Loucy (cell line): ENCODE data around the gene SEMA6A.

ENCODE experiments used
- H2AFZ ChIP-seq: fragments of 200-600 bp; sonication (generic); 2 replicates; pipeline ENCODE4 v1.6.0; 2016; ENCODE audit warnings: antibody characterized with exemption, mild to moderate bottlenecking, low read length, moderate library complexity
- H3F3A ChIP-seq: fragments of 200-600 bp; 2 replicates; pipeline ENCODE4 v1.6.0; 2016; ENCODE audit warnings: antibody characterized with exemption, low read depth, mild to moderate bottlenecking
- H3K27me3 ChIP-seq: fragments of 200-600 bp; sonication (generic); 2 replicates; pipeline ENCODE4 v1.6.1; 2014; ENCODE audit warnings: low read length, mild to moderate bottlenecking; ENCODE audit not compliant: insufficient read depth, poor library complexity, severe bottlenecking
- H3K36me3 ChIP-seq: fragments of 200-600 bp; sonication (generic); 2 replicates; pipeline ENCODE4 v1.6.1; 2016; ENCODE audit warnings: low read length; ENCODE audit not compliant: insufficient read depth
- H3K4me1 ChIP-seq: fragments of 200-600 bp; sonication (generic); 2 replicates; pipeline ENCODE4 v1.5.1; 2014; ENCODE audit warnings: low read length, mild to moderate bottlenecking; ENCODE audit not compliant: insufficient read depth, poor library complexity, severe bottlenecking
- H3K4me2 ChIP-seq: fragments of 200-600 bp; sonication (generic); 2 replicates; pipeline ENCODE4 v1.6.0; 2014; ENCODE audit warnings: antibody characterized with exemption, low read length, low read depth, mild to moderate bottlenecking; ENCODE audit not compliant: poor library complexity, severe bottlenecking
- H3K4me3 ChIP-seq: fragments of 200-600 bp; sonication (generic); 2 replicates; pipeline ENCODE4 v1.5.1; 2014; ENCODE audit warnings: low read length, mild to moderate bottlenecking, mixed read lengths; ENCODE audit not compliant: poor library complexity, severe bottlenecking
- H3K79me2 ChIP-seq: fragments of 200-600 bp; sonication (generic); 2 replicates; pipeline ENCODE4 v1.6.1; 2014; ENCODE audit warnings: low read length; ENCODE audit not compliant: insufficient read depth
- H3K9ac ChIP-seq: fragments of 200-600 bp; sonication (generic); 2 replicates; pipeline ENCODE4 v1.6.0; 2014; ENCODE audit warnings: mild to moderate bottlenecking, low read depth, low read length, moderate library complexity; ENCODE audit not compliant: poor library complexity, severe bottlenecking
- H3K9me2 ChIP-seq: fragments of 200-600 bp; sonication (generic); replicated peaks from 2 replicates; pipeline ENCODE4 v1.6.1; 2016; ENCODE audit warnings: low read depth, low read length, mixed read lengths
- H3K9me3 ChIP-seq: fragments of 200-600 bp; sonication (generic); 2 replicates; pipeline ENCODE4 v1.6.1; 2014; ENCODE audit warnings: mild to moderate bottlenecking, antibody characterized with exemption, low read length, low read depth; ENCODE audit not compliant: insufficient read depth
- H4K20me1 ChIP-seq: fragments of 200-600 bp; sonication (generic); 2 replicates; pipeline ENCODE4 v1.6.0; 2014; ENCODE audit warnings: antibody characterized with exemption, low read length, mild to moderate bottlenecking; ENCODE audit not compliant: insufficient read depth, poor library complexity, severe bottlenecking
- CTCF ChIP-seq: fragments of 200-600 bp; sonication (generic); conservative IDR thresholded peaks from 2 replicates; pipeline ENCODE4 v1.5.1; 2014; ENCODE audit warnings: mild to moderate bottlenecking, antibody characterized with exemption, low read length
- EZH2phosphoT487 ChIP-seq: fragments of 200-600 bp; IDR thresholded peaks from 2 replicates; pipeline ENCODE4 v1.6.1; 2018; ENCODE audit warnings: antibody characterized with exemption, mild to moderate bottlenecking, moderate library complexity, borderline replicate concordance

SEMA6A gene

GRCh38 chr5:116557669-116558271 is 16.9 kb downstream of the SEMA6A start:
- no peaks in the 10 kb centered on the region for H3K79me2 ChIP-seq
- H3K4me1 ChIP-seq = peaks cover 4% of the 10 kb centered on the region
- H3K27me3 ChIP-seq = no peaks in the 10 kb centered on the region
- no peak overlapping the region for H3K4me2 ChIP-seq
- H3K4me3 ChIP-seq = no peak overlapping the region
- no peaks in the 10 kb centered on the region for H3K36me3 ChIP-seq
- no peak overlapping the region for H2AFZ ChIP-seq
- H3K9me3 ChIP-seq = no peaks in the 10 kb centered on the region
- H3F3A ChIP-seq = no peaks in the 10 kb centered on the region
- TF ChIP-seq EZH2phosphoT487 = no peak
- TF ChIP-seq CTCF = peak; percentile 56
- H3K9me2 ChIP-seq = no peaks in the 10 kb centered on the region
- no peaks in the 10 kb centered on the region for H4K20me1 ChIP-seq
- no peak overlapping the region for H3K9ac ChIP-seq

GRCh38 chr5:116554764-116555163 is 19.9 kb downstream of the SEMA6A start:
- Histone ChIP-seq H3K4me2 (no peak overlapping the region), H3F3A (no peaks in the 10 kb centered on the region), H3K27me3 (no peaks in the 10 kb centered on the region), H4K20me1 (no peaks in the 10 kb centered on the region), H2AFZ (no peak overlapping the region), H3K36me3 (no peaks in the 10 kb centered on the region), H3K9me3 (no peaks in the 10 kb centered on the region), H3K9me2 (no peaks in the 10 kb centered on the region), H3K4me1 (no peaks in the 10 kb centered on the region), H3K4me3 (no peak overlapping the region), H3K9ac (no peak overlapping the region), H3K79me2 (no peaks in the 10 kb centered on the region)
- TF ChIP-seq CTCF = no peak
- no peak for TF ChIP-seq EZH2phosphoT487

- TF ChIP-seq EZH2phosphoT487 = no peak
- TF ChIP-seq CTCF = no peak
Observed at GRCh38 chr5:116553366-116553765, 21.3 kb downstream of the SEMA6A start.

More at GRCh38 chr5:116553366-116553765, 21.3 kb downstream of the SEMA6A start:
- Histone ChIP-seq H3K9me2 (no peaks in the 10 kb centered on the region), H3K4me3 (no peak overlapping the region), H3K4me1 (no peaks in the 10 kb centered on the region), H3K36me3 (no peaks in the 10 kb centered on the region), H3K79me2 (no peaks in the 10 kb centered on the region), H3K9ac (no peak overlapping the region), H3K9me3 (no peaks in the 10 kb centered on the region), H4K20me1 (no peaks in the 10 kb centered on the region), H2AFZ (no peak overlapping the region), H3F3A (no peaks in the 10 kb centered on the region), H3K27me3 (no peaks in the 10 kb centered on the region), H3K4me2 (no peak overlapping the region)
